ENCODE results near the gene ZCCHC9. TPM values are rescaled to one million over a fixed set of nuclear protein-coding genes. Genes with fewer than 3 reads are reported as not detected.

The ZCCHC9 gene
- total RNA-seq (2021) = 16.5 and 21.2 TPM in 2 replicates
- Bru-seq, nascent RNA = percentile 82 among the genes with signal in this experiment
- percentile 82 among the genes with signal in this experiment for BruChase-seq, experiment 1, labeled RNA remaining after a 2-hour chase
- BruChase-seq, experiment 2, labeled RNA remaining after a 6-hour chase = percentile 64 among the genes with signal in this experiment
- long read RNA-seq, transcript ZCCHC9-203 (6 exons, 1,555 nt) = major isoform, 10 of 19 reads
- long read RNA-seq, partial matches to known transcripts = 0 of 19 reads
- long read RNA-seq, other reads (novel, unspliced or antisense) = 3 of 19 reads

GRCh38 chr5:81301271-81302015 lies at the start of gene ZCCHC9:
Gene ZCCHC9 (plus strand): TSS chr5:81301587. CDS start chr5:81304758, 3,171 bp downstream.
- TF ChIP-seq, protein P1, sequence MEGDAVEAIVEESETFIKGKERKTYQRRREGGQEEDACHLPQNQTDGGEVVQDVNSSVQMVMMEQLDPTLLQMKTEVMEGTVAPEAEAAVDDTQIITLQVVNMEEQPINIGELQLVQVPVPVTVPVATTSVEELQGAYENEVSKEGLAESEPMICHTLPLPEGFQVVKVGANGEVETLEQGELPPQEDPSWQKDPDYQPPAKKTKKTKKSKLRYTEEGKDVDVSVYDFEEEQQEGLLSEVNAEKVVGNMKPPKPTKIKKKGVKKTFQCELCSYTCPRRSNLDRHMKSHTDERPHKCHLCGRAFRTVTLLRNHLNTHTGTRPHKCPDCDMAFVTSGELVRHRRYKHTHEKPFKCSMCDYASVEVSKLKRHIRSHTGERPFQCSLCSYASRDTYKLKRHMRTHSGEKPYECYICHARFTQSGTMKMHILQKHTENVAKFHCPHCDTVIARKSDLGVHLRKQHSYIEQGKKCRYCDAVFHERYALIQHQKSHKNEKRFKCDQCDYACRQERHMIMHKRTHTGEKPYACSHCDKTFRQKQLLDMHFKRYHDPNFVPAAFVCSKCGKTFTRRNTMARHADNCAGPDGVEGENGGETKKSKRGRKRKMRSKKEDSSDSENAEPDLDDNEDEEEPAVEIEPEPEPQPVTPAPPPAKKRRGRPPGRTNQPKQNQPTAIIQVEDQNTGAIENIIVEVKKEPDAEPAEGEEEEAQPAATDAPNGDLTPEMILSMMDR (conservative IDR thresholded peaks at IDR 0.05; ENCODE audit: low read depth, low read length) = no peak; the same call in 1 of the 2 replicates
- TF ChIP-seq EZH2 (IDR thresholded peaks at IDR 0.05; ENCODE audit: borderline replicate concordance, low read depth, low read length, poor library complexity, severe bottlenecking) = no peak
- H3K4me1 ChIP-seq (ENCODE audit: insufficient read depth, low read length, poor library complexity, severe bottlenecking) = peaks cover 36% of the 10 kb centered on the region
- BruUV-seq (replicated peaks) = TSS peak; percentile 52
- DNase-seq (ENCODE audit: low spot score) = peak; percentile 97
- ChIA-PET CTCF (interaction anchor here (0.5 kb wide), 1 partner anchor 863 kb away, joined by 5 read pairs; no protein-coding TSS in a partner anchor), POLR2A (ENCODE audit: low non-redundant PET) (interaction anchor here (0.6 to 0.7 kb wide), 2 partner anchors 215 to 305 kb away, joined by 3 read pairs; no protein-coding TSS in a partner anchor)
- no peaks in the 10 kb centered on the region for H3K27me3 ChIP-seq (replicated peaks; ENCODE audit: insufficient read depth, low read depth, low read length, poor library complexity)
- intact Hi-C loops (cut with micrococcal nuclease; ENCODE audit: unreplicated experiment) = loop anchor here (5.0 kb wide), 1 partner anchor 866 kb away; no protein-coding TSS in a partner anchor
- peak within 1 kb of the TSS; percentile 87 for H3K4me3 ChIP-seq (ENCODE audit: low read depth, low read length, poor library complexity, severe bottlenecking)
- peak within 1 kb of the TSS; percentile 91 for H3K27ac ChIP-seq (ENCODE audit: low read depth, low read length, poor library complexity, severe bottlenecking)
- H3K36me3 ChIP-seq (ENCODE audit: insufficient read depth, low read length, poor library complexity, severe bottlenecking) = no peaks in the 10 kb centered on the region
- H3K9me3 ChIP-seq (ENCODE audit: low read depth, low read length, poor library complexity, severe bottlenecking) = no peaks in the 10 kb centered on the region

GRCh38 chr5:81251922-81252321 lies 49.5 kb upstream of the ZCCHC9 start:
- Histone ChIP-seq H3K4me1 (ENCODE audit: insufficient read depth, low read length, poor library complexity, severe bottlenecking) (no peaks in the 10 kb centered on the region), H3K9me3 (ENCODE audit: low read depth, low read length, poor library complexity, severe bottlenecking) (no peaks in the 10 kb centered on the region), H3K27me3 (replicated peaks; ENCODE audit: insufficient read depth, low read depth, low read length, poor library complexity) (no peaks in the 10 kb centered on the region), H3K4me3 (ENCODE audit: low read depth, low read length, poor library complexity, severe bottlenecking) (no peak overlapping the region), H3K27ac (ENCODE audit: low read depth, low read length, poor library complexity, severe bottlenecking) (no peak overlapping the region), H3K36me3 (ENCODE audit: insufficient read depth, low read length, poor library complexity, severe bottlenecking) (no peaks in the 10 kb centered on the region)
- CTCF ChIA-PET = no interaction called here
- POLR2A ChIA-PET (ENCODE audit: low non-redundant PET) = no interaction called here
- TF ChIP-seq, protein P1 (conservative IDR thresholded peaks at IDR 0.05; ENCODE audit: low read depth, low read length) = no peak
- no peak for TF ChIP-seq EZH2 (IDR thresholded peaks at IDR 0.05; ENCODE audit: borderline replicate concordance, low read depth, low read length, poor library complexity, severe bottlenecking)
- no TSS peak for BruUV-seq (replicated peaks)
- intact Hi-C loops (cut with micrococcal nuclease; ENCODE audit: unreplicated experiment) = no loop called here
- no peak for DNase-seq (ENCODE audit: low spot score)

DNA sequence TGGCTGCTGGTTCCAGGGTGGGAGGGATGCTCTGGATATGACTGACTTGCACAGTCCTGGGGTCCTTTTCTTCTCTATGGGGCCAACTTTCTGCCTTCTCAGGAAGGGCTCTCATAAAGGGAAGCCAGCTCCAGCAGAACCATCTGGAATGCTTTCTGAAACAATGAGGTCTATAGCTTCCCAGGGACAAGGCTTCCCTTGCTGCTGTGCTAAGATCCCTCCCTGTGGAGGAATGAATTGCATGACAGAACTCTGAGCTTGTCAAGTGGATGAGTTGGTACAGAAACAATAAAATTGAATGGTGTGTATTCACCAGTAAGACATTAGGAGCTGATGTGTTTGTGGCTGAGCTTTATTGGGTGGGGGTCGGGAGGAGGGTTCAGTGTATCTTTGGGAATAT lies 48.5 kb upstream of the ZCCHC9 start:
- no TSS peak for BruUV-seq (replicated peaks)
- Histone ChIP-seq H3K27me3 (replicated peaks; ENCODE audit: insufficient read depth, low read depth, low read length, poor library complexity) (no peaks in the 10 kb centered on the region), H3K9me3 (ENCODE audit: low read depth, low read length, poor library complexity, severe bottlenecking) (no peaks in the 10 kb centered on the region), H3K36me3 (ENCODE audit: insufficient read depth, low read length, poor library complexity, severe bottlenecking) (no peaks in the 10 kb centered on the region), H3K4me3 (ENCODE audit: low read depth, low read length, poor library complexity, severe bottlenecking) (no peak overlapping the region), H3K4me1 (ENCODE audit: insufficient read depth, low read length, poor library complexity, severe bottlenecking) (no peaks in the 10 kb centered on the region), H3K27ac (ENCODE audit: low read depth, low read length, poor library complexity, severe bottlenecking) (no peak overlapping the region)
- ChIA-PET CTCF (no interaction called here), POLR2A (ENCODE audit: low non-redundant PET) (no interaction called here)
- DNase-seq (ENCODE audit: low spot score) = no peak
- intact Hi-C loops (cut with micrococcal nuclease; ENCODE audit: unreplicated experiment) = no loop called here
- no peak for TF ChIP-seq EZH2 (IDR thresholded peaks at IDR 0.05; ENCODE audit: borderline replicate concordance, low read depth, low read length, poor library complexity, severe bottlenecking)
- TF ChIP-seq, protein P1 (conservative IDR thresholded peaks at IDR 0.05; ENCODE audit: low read depth, low read length) = no peak
